Esophagus squamous epithelium (tissue), 4 donors: ENCODE measurements around the gene OR9A4.

ENCODE experiments used
- CTCF ChIP-seq, 6 experiments: fragments of 450-650 bp in 4 of 6; fragments of 200-600 bp in 2 of 6; sonication (generic) in 2 of 6; IDR thresholded peaks; one replicate each; pipeline ENCODE4 v1.5.1; 2016 to 2019; ENCODE audit warnings: antibody characterized with exemption in 6 of 6, mild to moderate bottlenecking in 4 of 6, moderate library complexity in 4 of 6
- POLR2A ChIP-seq, 4 donors: fragments of 450-650 bp; IDR thresholded peaks; one replicate each; pipeline ENCODE4 v1.6.1; 2017; ENCODE audit warnings: antibody characterized with exemption in 4 of 4, mild to moderate bottlenecking in 4 of 4, moderate library complexity in 3 of 4

DNA sequence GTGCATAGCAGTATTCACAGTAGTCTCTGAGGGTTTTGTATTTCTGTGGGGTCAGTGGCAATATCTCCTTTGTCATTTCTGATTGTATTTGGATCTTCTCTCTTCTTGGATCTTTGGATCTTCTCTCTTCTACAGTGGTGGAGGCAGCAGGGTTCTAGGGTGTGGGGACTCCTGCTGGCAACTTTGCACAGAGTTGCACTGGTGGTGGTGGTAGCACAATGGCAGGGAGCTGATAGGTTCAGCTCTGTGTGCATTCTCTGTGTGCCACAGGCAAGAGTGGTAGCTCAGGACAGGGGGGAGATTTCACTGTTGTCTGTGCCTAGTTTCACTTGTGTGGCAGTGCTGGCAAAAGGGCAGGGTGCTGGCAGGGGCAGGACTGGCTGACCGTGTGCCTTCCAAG lies 39.8 kb upstream of the OR9A4 start:
- TF ChIP-seq POLR2A (IDR thresholded peaks at IDR 0.05) (no peak), CTCF (IDR thresholded peaks at IDR 0.05) (no peak)
